Liver (tissue), 3 donors: ENCODE data around the gene ZNF771.

ENCODE experiments used
- GABPA ChIP-seq, 2 donors: IDR thresholded peaks in 1 of 2; conservative IDR thresholded peaks in 1 of 2; 2 replicates each; pipeline ENCODE4 v1.6.1; 2016; ENCODE audit warnings: antibody characterized with exemption in 2 of 2, mild to moderate bottlenecking in 1 of 2, moderate library complexity in 1 of 2
- TF ChIP-seq, protein P1 (sequence below): fragments of 150-350 bp; IDR thresholded peaks from 2 replicates; pipeline ENCODE4 v1.5.1; 2017; ENCODE audit warnings: improper control_type of control experiment, low read depth, low read length; ENCODE audit not compliant: missing input control
- donor health status: healthy.
- donor health status: healthy.

DNA sequence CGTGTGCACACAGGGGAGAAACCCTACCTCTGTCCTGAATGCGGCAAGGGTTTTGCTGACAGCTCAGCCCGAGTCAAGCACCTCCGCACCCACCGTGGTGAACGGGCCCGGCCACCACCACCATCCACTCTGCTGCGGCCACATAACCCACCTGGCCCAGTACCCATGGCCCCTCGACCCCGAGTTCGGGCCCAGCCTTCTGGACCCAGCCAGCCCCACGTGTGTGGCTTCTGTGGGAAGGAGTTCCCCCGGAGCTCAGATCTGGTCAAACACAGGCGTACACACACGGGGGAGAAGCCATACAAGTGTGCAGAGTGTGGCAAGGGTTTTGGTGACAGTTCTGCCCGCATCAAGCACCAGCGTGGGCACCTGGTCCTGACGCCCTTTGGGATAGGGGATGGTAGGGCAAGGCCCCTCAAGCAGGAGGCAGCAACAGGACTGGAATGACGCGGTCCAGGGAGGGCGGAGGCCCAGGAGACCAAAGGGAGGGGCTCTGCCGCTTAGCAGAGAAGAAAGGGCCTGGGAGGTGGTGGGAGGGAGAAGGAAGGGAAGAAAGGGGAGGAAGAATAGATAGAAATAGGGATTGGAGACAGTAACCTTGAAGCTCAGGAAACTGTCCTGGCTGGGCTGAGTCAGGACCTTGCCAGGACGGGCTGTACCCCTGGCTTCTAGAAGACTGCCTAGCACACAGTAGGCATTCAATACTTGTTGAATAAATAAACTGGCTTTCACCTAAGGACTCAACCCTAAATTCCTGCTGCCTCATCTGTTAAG, 8.6 kb upstream of the ZNF771 start:
- TF ChIP-seq, protein P1, sequence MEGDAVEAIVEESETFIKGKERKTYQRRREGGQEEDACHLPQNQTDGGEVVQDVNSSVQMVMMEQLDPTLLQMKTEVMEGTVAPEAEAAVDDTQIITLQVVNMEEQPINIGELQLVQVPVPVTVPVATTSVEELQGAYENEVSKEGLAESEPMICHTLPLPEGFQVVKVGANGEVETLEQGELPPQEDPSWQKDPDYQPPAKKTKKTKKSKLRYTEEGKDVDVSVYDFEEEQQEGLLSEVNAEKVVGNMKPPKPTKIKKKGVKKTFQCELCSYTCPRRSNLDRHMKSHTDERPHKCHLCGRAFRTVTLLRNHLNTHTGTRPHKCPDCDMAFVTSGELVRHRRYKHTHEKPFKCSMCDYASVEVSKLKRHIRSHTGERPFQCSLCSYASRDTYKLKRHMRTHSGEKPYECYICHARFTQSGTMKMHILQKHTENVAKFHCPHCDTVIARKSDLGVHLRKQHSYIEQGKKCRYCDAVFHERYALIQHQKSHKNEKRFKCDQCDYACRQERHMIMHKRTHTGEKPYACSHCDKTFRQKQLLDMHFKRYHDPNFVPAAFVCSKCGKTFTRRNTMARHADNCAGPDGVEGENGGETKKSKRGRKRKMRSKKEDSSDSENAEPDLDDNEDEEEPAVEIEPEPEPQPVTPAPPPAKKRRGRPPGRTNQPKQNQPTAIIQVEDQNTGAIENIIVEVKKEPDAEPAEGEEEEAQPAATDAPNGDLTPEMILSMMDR, result no peak
- no peak for TF ChIP-seq GABPA (IDR thresholded peaks at IDR 0.05 in 1 of 2, conservative IDR thresholded peaks at IDR 0.05 in 1 of 2)
